NCI-H774 (cell line): Measurements from ENCODE around the gene EFNB2.
A peak's percentile ranks its signal among the peaks of the same experiment; 100 is the strongest.

Experiments used
- DNase-seq: peaks from one replicate; lab custom pipeline; 2025; lab: John Stamatoyannopoulos, UW

EFNB2 gene

GRCh38 chr13:106535552-106536243, at the start of gene EFNB2:
TSS of gene EFNB2 (minus strand) at chr13:106535662. CDS start at chr13:106534964, 698 bp downstream.
- DNase-seq = peak; percentile 100

GRCh38 chr13:106581225-106581624, 45.8 kb upstream of the EFNB2 start:
- no peak for DNase-seq

GRCh38 chr13:106575896-106576295, 40.4 kb upstream of the EFNB2 start:
- DNase-seq = no peak

- no peak for DNase-seq
Measured at GRCh38 chr13:106573868-106574267, 38.4 kb upstream of the EFNB2 start.

- DNase-seq = no peak
Measured at GRCh38 chr13:106573284-106573846, 37.9 kb upstream of the EFNB2 start.

- peak; percentile 34 for DNase-seq
Measured at GRCh38 chr13:106570299-106570852, 34.9 kb upstream of the EFNB2 start.

- no peak for DNase-seq
Measured at GRCh38 chr13:106569233-106570095, 34.0 kb upstream of the EFNB2 start.

- no peak for DNase-seq
Measured at GRCh38 chr13:106568299-106569003, 33.0 kb upstream of the EFNB2 start.

- peak; percentile 98 for DNase-seq
Measured at GRCh38 chr13:106567474-106568298, 32.2 kb upstream of the EFNB2 start, which contains the start of gene ARGLU1. TSS of gene ARGLU1 (minus strand) at chr13:106568137. CDS start at chr13:106567919, 218 bp downstream.

- peak; percentile 80 for DNase-seq
Measured at GRCh38 chr13:106566641-106567473, 31.4 kb upstream of the EFNB2 start.

GRCh38 chr13:106565127-106565775, 29.8 kb upstream of the EFNB2 start:
- DNase-seq = no peak

GRCh38 chr13:106562301-106562700, 26.8 kb upstream of the EFNB2 start:
- no peak for DNase-seq

GRCh38 chr13:106561551-106562170, 26.2 kb upstream of the EFNB2 start:
- no peak for DNase-seq

- DNase-seq = no peak
Measured at GRCh38 chr13:106560821-106561220, 25.4 kb upstream of the EFNB2 start.

GRCh38 chr13:106558527-106558926, 23.1 kb upstream of the EFNB2 start:
- DNase-seq = no peak

- no peak for DNase-seq
Measured at GRCh38 chr13:106555631-106556328, 20.3 kb upstream of the EFNB2 start.

- DNase-seq = no peak
Measured at GRCh38 chr13:106551751-106552150, 16.3 kb upstream of the EFNB2 start.

GRCh38 chr13:106551350-106551749, 15.9 kb upstream of the EFNB2 start:
- no peak for DNase-seq
